Fibroblast of lung (primary cell): Measurements from ENCODE around the gene SDK2. TPM values are rescaled to one million over a fixed set of nuclear protein-coding genes. Genes with fewer than 3 reads are reported as not detected.

ENCODE experiments used
- DNase-seq, 2 donors: peaks; one replicate each; pipeline versions ENCODE4 v3.0.0 to v3.0.0-alpha.2; 2010; ENCODE audit warnings: low read depth in 2 of 2
- H2AFZ ChIP-seq: 2 replicates; pipeline ENCODE4 v1.5.1; 2012; ENCODE audit warnings: low read length, control low read depth, inconsistent platforms
- H3K27ac ChIP-seq: 2 replicates; pipeline ENCODE4 v1.5.1; 2011; ENCODE audit warnings: low read length, control low read depth; ENCODE audit not compliant: insufficient read depth
- H3K27me3 ChIP-seq: 2 replicates; pipeline ENCODE4 v1.5.1; 2011; ENCODE audit warnings: mild to moderate bottlenecking, low read length; ENCODE audit not compliant: control insufficient read depth, insufficient read depth
- H3K36me3 ChIP-seq: 2 replicates; pipeline ENCODE4 v1.5.1; 2011; ENCODE audit warnings: low read length; ENCODE audit not compliant: control insufficient read depth, insufficient read depth
- H3K4me1 ChIP-seq: 2 replicates; pipeline ENCODE4 v1.5.1; 2011; ENCODE audit warnings: low read length; ENCODE audit not compliant: control insufficient read depth, insufficient read depth; ENCODE audit errors: extremely low read depth
- H3K4me2 ChIP-seq: 2 replicates; pipeline ENCODE4 v1.5.1; 2011; ENCODE audit warnings: low read length, control low read depth; ENCODE audit not compliant: insufficient read depth; ENCODE audit errors: extremely low read depth
- H3K4me3 ChIP-seq, 4 experiments: fragments of 200-600 bp in 1 of 4; sonication (generic) in 1 of 4; replicated peaks in 1 of 4; 2 replicates each; pipeline ENCODE4 v1.5.1; 2011 to 2016; ENCODE audit warnings: low read length in 4 of 4, low read depth in 3 of 4, mild to moderate bottlenecking in 3 of 4, control low read depth in 2 of 4, inconsistent platforms in 1 of 4, mixed read lengths in 1 of 4; ENCODE audit not compliant: insufficient read depth in 1 of 4; ENCODE audit errors: control extremely low read depth in 1 of 4
- H3K79me2 ChIP-seq: 2 replicates; pipeline ENCODE4 v1.5.1; 2012; ENCODE audit warnings: mild to moderate bottlenecking, low read length, inconsistent platforms; ENCODE audit not compliant: control insufficient read depth, insufficient read depth
- H3K9ac ChIP-seq: 2 replicates; pipeline ENCODE4 v1.5.1; 2011; ENCODE audit warnings: mild to moderate bottlenecking, low read length, control low read depth; ENCODE audit not compliant: insufficient read depth
- H3K9me3 ChIP-seq: 2 replicates; pipeline ENCODE4 v1.5.1; 2012; ENCODE audit warnings: low read depth, low read length; ENCODE audit not compliant: control insufficient read depth, insufficient read depth
- H4K20me1 ChIP-seq: 2 replicates; pipeline ENCODE4 v1.5.1; 2011; ENCODE audit warnings: low read length; ENCODE audit not compliant: control insufficient read depth, insufficient read depth; ENCODE audit errors: extremely low read depth
- EZH2 ChIP-seq: IDR thresholded peaks from 2 replicates; pipeline ENCODE4 v1.5.1; 2012; ENCODE audit warnings: low read length, control low read depth, mild to moderate bottlenecking; ENCODE audit errors: missing control alignments
- polyA plus RNA-seq, 2 donors: library from polyadenylated mRNA; depleted of rRNA in 1 of 2; stranded (reverse) in 1 of 2; unstranded in 1 of 2; fragments of >200 nt; gene quantifications; 2 replicates each; pipeline ENCODE4 v1.2.1, GENCODE V29; 2011 to 2012; ENCODE audit warnings: missing spikeins in 1 of 2
- total RNA-seq: library from RNA; depleted of rRNA; stranded (reverse); fragments of >200 nt; gene quantifications from 2 replicates; pipeline ENCODE4 v1.2.1, GENCODE V29; 2014
- TF ChIP-seq, protein P1 (sequence below), 2 donors: IDR thresholded peaks in 1 of 2; conservative IDR thresholded peaks in 1 of 2; 1 replicate in 1 of 2; 2 replicates in 1 of 2; pipeline ENCODE4 v1.5.1; 2011 to 2012; ENCODE audit warnings: low read length in 2 of 2, control low read depth in 1 of 2, inconsistent platforms in 1 of 2, low read depth in 1 of 2, mild to moderate bottlenecking in 1 of 2

The SDK2 gene
- total and polyA plus RNA-seq, 2 donors (not counting 1 experiment from before 2014, with no cell fraction given) = under 0.01 to 0.01 TPM

DNA sequence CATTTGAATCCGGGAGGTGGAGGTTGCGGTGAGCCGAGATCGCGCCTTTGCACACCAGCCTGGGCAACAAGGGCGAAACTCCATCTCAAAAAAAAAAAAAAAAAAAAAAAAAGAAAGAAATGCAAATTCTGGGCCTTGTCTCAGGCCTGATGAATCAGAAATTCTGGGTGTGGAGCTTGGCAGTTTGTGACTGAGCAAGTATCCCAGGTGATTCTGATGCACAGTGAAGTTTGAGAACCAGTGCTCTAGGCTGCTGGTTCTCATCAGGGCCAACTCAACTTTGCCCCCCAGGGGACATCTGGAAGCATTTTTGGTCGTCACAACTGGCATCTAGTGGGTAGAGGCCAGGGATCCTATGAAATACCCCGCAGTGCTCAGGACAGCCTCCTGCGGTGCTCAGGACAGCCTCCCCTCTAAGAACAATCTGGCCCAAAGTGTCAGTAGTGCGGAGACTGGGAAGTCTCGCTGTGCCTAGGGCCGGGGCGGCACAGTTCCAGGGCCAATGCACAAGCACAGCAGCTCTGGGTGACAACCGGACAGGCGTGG, 55.9 kb downstream of the SDK2 start:
- H3K27me3 ChIP-seq = no peaks in the 10 kb centered on the region
- H3K79me2 ChIP-seq = no peaks in the 10 kb centered on the region
- no peak for DNase-seq
- H3K36me3 ChIP-seq = no peaks in the 10 kb centered on the region
- H3K9me3 ChIP-seq = no peaks in the 10 kb centered on the region
- no peak overlapping the region for H2AFZ ChIP-seq
- H3K4me1 ChIP-seq = no peaks in the 10 kb centered on the region
- no peak overlapping the region for H3K27ac ChIP-seq
- H3K9ac ChIP-seq = no peak overlapping the region
- no peak overlapping the region for H3K4me2 ChIP-seq
- H4K20me1 ChIP-seq = no peaks in the 10 kb centered on the region
- H3K4me3 ChIP-seq = no peak overlapping the region
- TF ChIP-seq, protein P1, sequence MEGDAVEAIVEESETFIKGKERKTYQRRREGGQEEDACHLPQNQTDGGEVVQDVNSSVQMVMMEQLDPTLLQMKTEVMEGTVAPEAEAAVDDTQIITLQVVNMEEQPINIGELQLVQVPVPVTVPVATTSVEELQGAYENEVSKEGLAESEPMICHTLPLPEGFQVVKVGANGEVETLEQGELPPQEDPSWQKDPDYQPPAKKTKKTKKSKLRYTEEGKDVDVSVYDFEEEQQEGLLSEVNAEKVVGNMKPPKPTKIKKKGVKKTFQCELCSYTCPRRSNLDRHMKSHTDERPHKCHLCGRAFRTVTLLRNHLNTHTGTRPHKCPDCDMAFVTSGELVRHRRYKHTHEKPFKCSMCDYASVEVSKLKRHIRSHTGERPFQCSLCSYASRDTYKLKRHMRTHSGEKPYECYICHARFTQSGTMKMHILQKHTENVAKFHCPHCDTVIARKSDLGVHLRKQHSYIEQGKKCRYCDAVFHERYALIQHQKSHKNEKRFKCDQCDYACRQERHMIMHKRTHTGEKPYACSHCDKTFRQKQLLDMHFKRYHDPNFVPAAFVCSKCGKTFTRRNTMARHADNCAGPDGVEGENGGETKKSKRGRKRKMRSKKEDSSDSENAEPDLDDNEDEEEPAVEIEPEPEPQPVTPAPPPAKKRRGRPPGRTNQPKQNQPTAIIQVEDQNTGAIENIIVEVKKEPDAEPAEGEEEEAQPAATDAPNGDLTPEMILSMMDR (conservative IDR thresholded peaks at IDR 0.05 in 1 of 2, IDR thresholded peaks at IDR 0.05 in 1 of 2; ENCODE audit: low read depth in 1 of 2, low read length in 2 of 2) = no peak
- no peak for TF ChIP-seq EZH2

DNA sequence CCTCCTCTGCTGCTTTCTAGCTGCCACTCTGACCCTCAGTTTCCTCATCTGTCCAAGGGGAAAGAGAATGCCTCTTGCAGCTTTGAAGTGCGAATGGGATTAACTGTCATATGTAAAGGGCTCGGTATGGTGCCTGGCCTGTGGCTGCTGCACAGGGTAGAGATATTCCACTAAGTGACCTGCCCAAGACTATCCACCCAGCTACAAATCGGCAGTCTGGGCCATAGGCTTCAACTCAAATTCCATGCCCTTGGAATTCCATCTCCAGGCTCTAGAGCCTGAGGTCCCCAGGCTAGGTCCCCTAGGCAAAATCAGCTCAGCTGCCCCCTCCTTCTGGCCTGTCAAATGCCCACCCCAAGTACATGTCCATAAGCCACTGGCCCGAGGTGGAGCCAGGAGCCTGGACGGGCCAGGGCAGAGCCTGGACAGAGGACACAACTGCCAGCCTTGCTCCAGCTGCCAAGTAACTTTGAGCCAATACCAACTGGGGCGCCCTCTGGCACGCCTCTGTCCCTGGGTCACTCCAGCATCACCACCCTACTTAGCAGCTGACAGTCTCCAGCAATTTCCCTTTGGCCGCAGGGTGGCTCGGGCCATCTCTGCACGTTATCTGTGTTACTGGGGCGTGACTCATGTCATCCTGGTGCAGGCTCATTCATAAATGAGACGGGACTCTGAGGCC, 57.2 kb downstream of the SDK2 start:
- H4K20me1 ChIP-seq = no peaks in the 10 kb centered on the region
- no peak for DNase-seq

DNA sequence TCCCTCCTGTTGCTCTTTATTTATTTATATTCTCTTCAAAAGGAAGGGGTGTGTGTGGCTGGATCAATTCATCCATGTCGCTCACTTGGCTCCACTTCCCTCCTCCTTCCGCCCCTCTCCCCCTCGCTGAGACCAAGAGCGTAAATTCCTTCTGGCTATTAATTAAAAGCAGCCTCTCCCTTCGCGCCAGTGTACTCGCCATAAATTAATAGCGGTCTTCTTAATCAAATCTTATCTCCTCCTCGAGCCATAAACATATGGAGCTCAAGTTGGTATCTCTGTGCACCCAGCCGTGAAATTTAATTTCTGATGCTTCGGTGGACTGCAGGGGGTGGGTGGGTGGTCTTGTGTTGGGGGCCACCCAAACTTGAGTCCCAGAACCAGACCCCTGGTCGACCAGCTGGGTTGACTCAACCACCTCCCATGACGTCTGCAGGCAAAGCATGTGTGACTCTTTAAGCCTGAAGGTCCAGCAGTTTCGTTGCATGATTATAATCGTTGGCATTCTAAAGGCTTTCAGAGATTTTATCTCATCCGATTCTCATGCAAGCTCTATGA, 57.9 kb downstream of the SDK2 start:
- H3K27me3 ChIP-seq = no peaks in the 10 kb centered on the region
- no peak overlapping the region for H3K4me3 ChIP-seq
- no peak overlapping the region for H3K9ac ChIP-seq
- no peaks in the 10 kb centered on the region for H3K36me3 ChIP-seq
- H3K9me3 ChIP-seq = no peaks in the 10 kb centered on the region
- no peaks in the 10 kb centered on the region for H4K20me1 ChIP-seq
- no peaks in the 10 kb centered on the region for H3K4me1 ChIP-seq
- no peak for DNase-seq
- H2AFZ ChIP-seq = no peak overlapping the region
- TF ChIP-seq, protein P1 (conservative IDR thresholded peaks at IDR 0.05 in 1 of 2, IDR thresholded peaks at IDR 0.05 in 1 of 2; ENCODE audit: low read depth in 1 of 2, low read length in 2 of 2) = no peak
- no peak for TF ChIP-seq EZH2
- H3K79me2 ChIP-seq = no peaks in the 10 kb centered on the region
- no peak overlapping the region for H3K27ac ChIP-seq
- no peak overlapping the region for H3K4me2 ChIP-seq

More for the DNA sequence above, 57.2 kb downstream of the SDK2 start:
- Histone ChIP-seq H3K79me2 (no peaks in the 10 kb centered on the region), H3K4me1 (no peaks in the 10 kb centered on the region), H3K9ac (no peak overlapping the region), H3K27me3 (no peaks in the 10 kb centered on the region), H3K36me3 (no peaks in the 10 kb centered on the region), H3K27ac (no peak overlapping the region), H3K4me3 (no peak overlapping the region), H3K9me3 (no peaks in the 10 kb centered on the region), H3K4me2 (no peak overlapping the region), H2AFZ (no peak overlapping the region)
- TF ChIP-seq, protein P1 (conservative IDR thresholded peaks at IDR 0.05 in 1 of 2, IDR thresholded peaks at IDR 0.05 in 1 of 2; ENCODE audit: low read depth in 1 of 2, low read length in 2 of 2) = no peak
- no peak for TF ChIP-seq EZH2
